Psoas muscle (tissue), 8 donors: ENCODE measurements around the gene LMBRD2. TPM values are rescaled to one million over a fixed set of nuclear protein-coding genes. Genes with fewer than 3 reads are reported as not detected.

Experiments used
- ATAC-seq, 4 donors: fragments of 200-7000 bp; cut with Tn5 transposase; one replicate each; pipeline ENCODE4 v1.9.1; 2020; ENCODE audit warnings: moderate library complexity in 3 of 4, mild to moderate bottlenecking in 2 of 4
- DNase-seq, 2 donors: peaks; one replicate each; pipeline ENCODE4 v3.0.0-alpha.2; 2020
- H3K27ac ChIP-seq: fragments of 200-600 bp; one replicate; pipeline ENCODE4 v1.8.0; 2022
- H3K27me3 ChIP-seq, 3 donors: fragments of 200-600 bp in 1 of 3; one replicate each; pipeline versions ENCODE4 v1.6.1 to v1.8.0; 2013 to 2022; ENCODE audit warnings: low read length in 2 of 3, mild to moderate bottlenecking in 2 of 3, moderate library complexity in 1 of 3; ENCODE audit not compliant: insufficient read depth in 3 of 3
- H3K36me3 ChIP-seq, 2 donors: fragments of 200-600 bp in 1 of 2; one replicate each; pipeline versions ENCODE4 v1.6.1 to v1.8.0; 2013 to 2022; ENCODE audit warnings: low read depth in 1 of 2, mild to moderate bottlenecking in 1 of 2, moderate library complexity in 1 of 2; ENCODE audit not compliant: insufficient read depth in 1 of 2
- H3K4me1 ChIP-seq: fragments of 200-600 bp; one replicate; pipeline ENCODE4 v1.8.0; 2022
- H3K4me3 ChIP-seq: fragments of 200-600 bp; one replicate; pipeline ENCODE4 v1.8.0; 2022; ENCODE audit warnings: mild to moderate bottlenecking
- H3K9me3 ChIP-seq: fragments of 200-600 bp; one replicate; pipeline ENCODE4 v1.8.0; 2022
- WGBS, 3 donors: extraction: QIAGEN DNeasy Blood & Tissue Kit; methylation state at CpG; one replicate each; pipeline versions ENCODE4 v1.1.6 to v1.1.7; 2013; 5-methylcytosine and 5-hydroxymethylcytosine counted together
- intact Hi-C, 2 donors: fragments of 100-400 bp; cut with DNase I; formaldehyde crosslinking; loops; one replicate each; pipeline versions ENCODE4 v1.11.0 to v1.14.2; 2022
- polyA plus RNA-seq, 3 donors: library from polyadenylated mRNA; stranded (reverse); fragments of 200-250 nt; gene quantifications; one replicate each; pipeline ENCODE4 v1.2.3, GENCODE V29; 2013
- total RNA-seq, 4 donors: library from RNA; stranded (reverse); fragmentation: NEBNext Ultra II Directional in 2 of 4; extraction: Animal tissue kit (Norgen Biotek cat#: 25700) in 2 of 4; gene quantifications; one replicate each; pipeline versions ENCODE4 v1.2.1 to v1.2.4, GENCODE V29; 2021 to 2023
- TF ChIP-seq, protein P1 (sequence below): fragments of 200-600 bp; IDR thresholded peaks from one replicate; pipeline ENCODE4 v1.8.0; 2022; ENCODE audit warnings: antibody characterized with exemption
- donor health status: healthy with polysubstance abuse.
- donor health status: DM: no; HTN: no; CAD: no; lungs with moderate emphysema.
- donor health status: Bipolar disorder and iron deficiency.
- donor health status: healthy.
- donor health status: DM: yes; HTN: yes; CAD: no.
- donor health status: DM: no; HTN: no; CAD: no.
- donor health status: DM: no; HTN: no; CAD: no.
- donor health status: DM: yes; HTN: yes; CAD: no.

The LMBRD2 gene
- total and polyA plus RNA-seq, 7 donors: 3.0 to 22.8 (median 17.4) TPM

DNA sequence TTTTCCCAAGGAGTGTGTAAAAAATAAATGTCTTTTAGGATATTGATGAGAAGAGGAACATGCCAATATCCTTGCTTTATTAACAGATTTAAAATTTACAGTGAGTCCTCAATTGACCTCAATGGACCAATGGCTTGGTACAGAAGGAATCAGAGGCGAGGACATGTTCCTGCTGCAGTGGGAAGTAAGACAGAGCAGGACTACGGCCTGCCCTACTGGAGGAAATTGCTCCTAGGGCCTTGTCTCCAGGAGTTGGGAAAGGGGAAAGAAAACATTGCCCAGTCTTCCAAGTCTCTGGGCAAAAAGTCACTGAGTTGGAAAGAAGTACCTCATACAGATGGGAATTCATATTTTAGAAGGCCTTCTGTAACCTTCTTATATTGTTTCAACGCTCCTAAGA is 51.9 kb downstream of the LMBRD2 start:
- Histone ChIP-seq H3K36me3 (peaks cover 0 to 36% of the 10 kb centered on the region in 2 donors), H3K27ac (no peak overlapping the region), H3K27me3 (no peaks in the 10 kb centered on the region), H3K9me3 (no peaks in the 10 kb centered on the region), H3K4me1 (no peaks in the 10 kb centered on the region), H3K4me3 (no peak overlapping the region)
- no peak for DNase-seq
- 86 to 91% (median 90%) methylated on average over 3 of the region's 3 CpGs for WGBS, 3 donors
- no peak for ATAC-seq
- intact Hi-C loops: no loop called here
- TF ChIP-seq, protein P1, sequence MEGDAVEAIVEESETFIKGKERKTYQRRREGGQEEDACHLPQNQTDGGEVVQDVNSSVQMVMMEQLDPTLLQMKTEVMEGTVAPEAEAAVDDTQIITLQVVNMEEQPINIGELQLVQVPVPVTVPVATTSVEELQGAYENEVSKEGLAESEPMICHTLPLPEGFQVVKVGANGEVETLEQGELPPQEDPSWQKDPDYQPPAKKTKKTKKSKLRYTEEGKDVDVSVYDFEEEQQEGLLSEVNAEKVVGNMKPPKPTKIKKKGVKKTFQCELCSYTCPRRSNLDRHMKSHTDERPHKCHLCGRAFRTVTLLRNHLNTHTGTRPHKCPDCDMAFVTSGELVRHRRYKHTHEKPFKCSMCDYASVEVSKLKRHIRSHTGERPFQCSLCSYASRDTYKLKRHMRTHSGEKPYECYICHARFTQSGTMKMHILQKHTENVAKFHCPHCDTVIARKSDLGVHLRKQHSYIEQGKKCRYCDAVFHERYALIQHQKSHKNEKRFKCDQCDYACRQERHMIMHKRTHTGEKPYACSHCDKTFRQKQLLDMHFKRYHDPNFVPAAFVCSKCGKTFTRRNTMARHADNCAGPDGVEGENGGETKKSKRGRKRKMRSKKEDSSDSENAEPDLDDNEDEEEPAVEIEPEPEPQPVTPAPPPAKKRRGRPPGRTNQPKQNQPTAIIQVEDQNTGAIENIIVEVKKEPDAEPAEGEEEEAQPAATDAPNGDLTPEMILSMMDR: no peak

GRCh38 chr5:36096486-36096885 is 55.2 kb downstream of the LMBRD2 start:
- intact Hi-C loops: no loop called here
- ATAC-seq: no peak
- DNase-seq: no peak
- Histone ChIP-seq H3K4me1 (no peaks in the 10 kb centered on the region), H3K36me3 (peaks cover 0 to 5% of the 10 kb centered on the region in 2 donors), H3K27ac (no peak overlapping the region), H3K9me3 (peaks cover 8% of the 10 kb centered on the region), H3K27me3 (no peaks in the 10 kb centered on the region), H3K4me3 (no peak overlapping the region)
- TF ChIP-seq, protein P1: no peak

DNA sequence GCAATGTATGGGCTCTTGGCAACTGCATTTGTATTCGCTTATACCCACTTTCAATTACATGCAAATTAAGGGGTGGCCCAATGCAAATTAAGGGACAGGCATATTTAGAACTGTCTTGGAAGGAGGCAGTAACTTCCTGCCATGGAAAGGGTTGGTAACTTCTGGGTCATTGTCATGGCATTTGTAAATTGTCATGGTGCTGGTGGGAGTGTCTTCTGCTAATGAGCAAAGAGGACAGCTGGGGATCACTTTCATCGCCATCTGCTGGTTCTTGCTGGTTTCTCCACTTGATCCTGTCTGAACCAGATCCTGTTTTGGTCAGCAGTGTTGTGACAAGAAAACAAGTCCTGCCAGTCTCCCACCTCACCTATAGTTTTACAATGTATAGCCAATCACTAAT is 61.7 kb downstream of the LMBRD2 start:
- ATAC-seq (peak in 2 of 4 donors; percentile 56 to 58), DNase-seq (no peak)
- peaks cover 8% of the 10 kb centered on the region for H3K9me3 ChIP-seq
- no peak overlapping the region for H3K27ac ChIP-seq
- H3K4me3 ChIP-seq: no peak overlapping the region
- TF ChIP-seq, protein P1: peak; percentile 18
- H3K36me3 ChIP-seq: no peaks in the 10 kb centered on the region
- 58 to 69% (median 64%) methylated on average over 2 of the region's 2 CpGs for WGBS, 3 donors
- no peaks in the 10 kb centered on the region for H3K27me3 ChIP-seq
- H3K4me1 ChIP-seq: no peaks in the 10 kb centered on the region
- intact Hi-C loops: loop anchor here in 1 of 2 donors (2.0 kb wide), 1 partner anchor 127 kb away; no protein-coding TSS in a partner anchor

GRCh38 chr5:36079200-36079781 is 72.4 kb downstream of the LMBRD2 start:
- Histone ChIP-seq H3K36me3 (no peaks in the 10 kb centered on the region), H3K27ac (no peak overlapping the region), H3K9me3 (no peaks in the 10 kb centered on the region), H3K4me3 (no peak overlapping the region), H3K27me3 (no peaks in the 10 kb centered on the region), H3K4me1 (no peaks in the 10 kb centered on the region)
- intact Hi-C loops: loop anchor here in 1 of 2 donors (10.0 kb wide), 1 partner anchor 226 kb away; the partner anchor contains the start of gene RANBP3L
- TF ChIP-seq, protein P1: peak; percentile 50
- DNase-seq: no peak
- WGBS, 3 donors: 25 to 32% (median 26%) methylated on average over 10 of the region's 10 CpGs
- ATAC-seq: peak in 3 of 4 donors; percentile 13 to 54 (median 49)

DNA sequence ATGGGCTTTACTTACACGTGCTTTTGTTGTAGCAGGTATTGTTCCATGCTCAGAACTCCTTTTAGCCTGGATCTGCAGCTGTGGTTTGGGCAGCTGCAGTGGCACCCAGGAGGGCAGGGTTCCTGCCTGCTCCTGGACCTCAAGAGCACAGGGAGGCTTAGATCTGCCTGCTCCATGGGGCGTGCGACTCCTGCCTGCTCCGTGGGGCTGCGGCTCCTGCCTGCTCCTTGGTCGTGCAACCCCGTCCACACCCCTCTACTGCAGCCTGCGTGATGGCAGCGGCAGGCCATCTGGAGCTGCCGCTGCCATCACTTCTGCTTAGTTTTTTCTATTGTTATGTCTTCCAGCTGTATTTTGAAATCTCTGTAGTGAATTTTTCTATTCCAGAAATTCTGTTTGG is 73.3 kb downstream of the LMBRD2 start:
- Histone ChIP-seq H3K4me1 (no peaks in the 10 kb centered on the region), H3K4me3 (no peak overlapping the region), H3K27me3 (no peaks in the 10 kb centered on the region), H3K27ac (no peak overlapping the region), H3K9me3 (no peaks in the 10 kb centered on the region), H3K36me3 (no peaks in the 10 kb centered on the region)
- 44 to 53% (median 46%) methylated on average over 10 of the region's 10 CpGs for WGBS, 3 donors
- no peak for DNase-seq
- TF ChIP-seq, protein P1: no peak
- intact Hi-C loops: loop anchor here in 1 of 2 donors (10.0 kb wide), 1 partner anchor 226 kb away; the partner anchor contains the start of gene RANBP3L
- ATAC-seq: no peak
